SK-N-SH (cell line): ENCODE results near the gene MAGEA9. TPM values are rescaled to one million over a fixed set of nuclear protein-coding genes. Genes with fewer than 3 reads are reported as not detected.

Experiments used
- CTCF ChIA-PET: fragments of 300-600, 350-600 bp; formaldehyde crosslinking; extraction: SDS; loops from one replicate; lab custom pipeline; 2021; lab: Yijun Ruan, JAX
- POLR2A ChIA-PET: fragments of 350-600 bp; sonication (Branson Sonifier 250); formaldehyde crosslinking; extraction: SDS; loops from one replicate; lab custom pipeline; 2020; ENCODE audit warnings: antibody characterized with exemption, inconsistent platforms; lab: Yijun Ruan, JAX
- DNase-seq: peaks from one replicate; pipeline ENCODE4 v3.0.0; 2012
- H2AFZ ChIP-seq: fragments of 200-600 bp; sonication (generic); 2 replicates; pipeline ENCODE4 v1.8.1; 2016; ENCODE audit warnings: antibody characterized with exemption, mild to moderate bottlenecking, low read depth
- H3F3A ChIP-seq: fragments of 200-600 bp; sonication (generic); replicated peaks from 2 replicates; pipeline ENCODE3; 2016; ENCODE audit warnings: antibody characterized with exemption, mild to moderate bottlenecking; ENCODE audit not compliant: insufficient read depth
- H3K27ac ChIP-seq, 2 experiments: fragments of 200-500 bp in 1 of 2; fragments of 200-600 bp in 1 of 2; sonication (Bioruptor generic) in 1 of 2; sonication (generic), shearing (Covaris generic) in 1 of 2; 2 replicates each; pipeline versions ENCODE4 v1.5.1 to v1.6.1; 2014 to 2016; ENCODE audit warnings: low read depth in 2 of 2, inconsistent platforms in 1 of 2, low read length in 1 of 2, mild to moderate bottlenecking in 1 of 2, mixed read lengths in 1 of 2
- H3K27me3 ChIP-seq: fragments of 200-600 bp; sonication (generic), shearing (Covaris generic); 2 replicates; pipeline ENCODE4 v1.6.1; 2016; ENCODE audit warnings: mixed run types; ENCODE audit not compliant: insufficient read depth
- H3K36me3 ChIP-seq, 2 experiments: fragments of 200-500 bp in 1 of 2; fragments of 200-600 bp in 1 of 2; sonication (Bioruptor generic) in 1 of 2; sonication (generic) in 1 of 2; replicated peaks in 1 of 2; 2 replicates each; pipeline versions ENCODE3 to v1.5.1; 2014 to 2016; ENCODE audit warnings: low read length in 1 of 2, mild to moderate bottlenecking in 1 of 2; ENCODE audit not compliant: insufficient read depth in 2 of 2, control insufficient read depth in 1 of 2
- H3K4me1 ChIP-seq, 2 experiments: fragments of 200-500 bp in 1 of 2; fragments of 200-600 bp in 1 of 2; sonication (Bioruptor generic) in 1 of 2; sonication (generic), shearing (Covaris generic) in 1 of 2; 2 replicates each; pipeline versions ENCODE4 v1.5.1 to v1.6.1; 2014 to 2016; ENCODE audit warnings: low read depth in 1 of 2, low read length in 1 of 2, mixed run types in 1 of 2; ENCODE audit not compliant: insufficient read depth in 2 of 2, control insufficient read depth in 1 of 2
- H3K4me2 ChIP-seq: fragments of 200-600 bp; sonication (generic), shearing (Covaris generic); 2 replicates; pipeline ENCODE4 v1.6.1; 2017; ENCODE audit warnings: mixed run types
- H3K4me3 ChIP-seq, 2 experiments: fragments of 200-500 bp in 1 of 2; fragments of 200-600 bp in 1 of 2; sonication (Bioruptor generic) in 1 of 2; sonication (generic), shearing (Covaris generic) in 1 of 2; 2 replicates each; pipeline versions ENCODE4 v1.5.1 to v1.8.1; 2014 to 2016; ENCODE audit warnings: low read depth in 2 of 2, inconsistent platforms in 1 of 2, low read length in 1 of 2, mild to moderate bottlenecking in 1 of 2, mixed read lengths in 1 of 2, moderate library complexity in 1 of 2
- H3K79me2 ChIP-seq: fragments of 200-600 bp; sonication (generic); 2 replicates; pipeline ENCODE4 v1.8.1; 2017; ENCODE audit warnings: mild to moderate bottlenecking; ENCODE audit not compliant: insufficient read depth
- H3K9ac ChIP-seq: fragments of 200-600 bp; sonication (generic); 2 replicates; pipeline ENCODE4 v1.6.1; 2017; ENCODE audit warnings: mixed run types
- H3K9me2 ChIP-seq: fragments of 200-600 bp; sonication (generic); 2 replicates; pipeline ENCODE4 v1.6.1; 2017; ENCODE audit warnings: mixed run types
- H3K9me3 ChIP-seq: fragments of 200-600 bp; sonication (generic); 2 replicates; pipeline ENCODE4 v1.6.1; 2017; ENCODE audit warnings: mixed run types, mild to moderate bottlenecking, moderate library complexity
- H4K20me1 ChIP-seq: fragments of 200-600 bp; sonication (generic); 2 replicates; pipeline ENCODE4 v1.6.1; 2017; ENCODE audit warnings: mild to moderate bottlenecking, mixed run types; ENCODE audit not compliant: insufficient read depth
- ELF1 ChIP-seq: IDR thresholded peaks from 2 replicates; pipeline ENCODE4 v1.4.0; 2012
- EZH2phosphoT487 ChIP-seq: fragments of 200-600 bp; sonication (generic); IDR thresholded peaks from 2 replicates; pipeline ENCODE4 v1.6.1; 2017; ENCODE audit warnings: low read depth, mixed run types, mild to moderate bottlenecking, antibody characterized with exemption, moderate library complexity, borderline replicate concordance
- FOXJ3 ChIP-seq: sonication (generic); formaldehyde crosslinking; IDR thresholded peaks from 2 replicates; pipeline ENCODE4 v1.5.1; 2020; ENCODE audit warnings: mild to moderate bottlenecking, missing genetic modification reagents
- FOXM1 ChIP-seq: IDR thresholded peaks from 2 replicates; pipeline ENCODE4 v1.4.0; 2012; ENCODE audit warnings: low read depth, mild to moderate bottlenecking
- IRF3 ChIP-seq: fragments of 150-350 bp; IDR thresholded peaks from 2 replicates; pipeline ENCODE4 v1.6.1; 2016; ENCODE audit warnings: mild to moderate bottlenecking, low read depth, low read length
- JUND ChIP-seq: IDR thresholded peaks from 2 replicates; pipeline ENCODE4 v1.4.0; 2012
- MAX ChIP-seq: IDR thresholded peaks from 2 replicates; pipeline ENCODE4 v1.4.0; 2012; ENCODE audit warnings: low read depth
- MXI1 ChIP-seq: IDR thresholded peaks from 2 replicates; pipeline ENCODE4 v1.6.1; 2012; ENCODE audit warnings: mild to moderate bottlenecking, low read depth, low read length, improper control_type of control experiment
- NFIC ChIP-seq: IDR thresholded peaks from 2 replicates; pipeline ENCODE4 v1.4.0; 2012; ENCODE audit warnings: borderline replicate concordance
- NRF1 ChIP-seq: IDR thresholded peaks from 2 replicates; pipeline ENCODE4 v1.6.1; 2012; ENCODE audit warnings: low read depth, mild to moderate bottlenecking, low read length
- POLR2AphosphoS5 ChIP-seq: IDR thresholded peaks from 2 replicates; pipeline ENCODE4 v1.6.1; 2012; ENCODE audit warnings: low read depth, low read length
- RAD21 ChIP-seq: IDR thresholded peaks from 2 replicates; pipeline ENCODE4 v1.6.1; 2012; ENCODE audit warnings: mild to moderate bottlenecking, low read length
- RCOR1 ChIP-seq: fragments of 150-350 bp; IDR thresholded peaks from 2 replicates; pipeline ENCODE4 v1.6.1; 2017; ENCODE audit warnings: antibody characterized with exemption, low read length
- REST ChIP-seq: IDR thresholded peaks from 2 replicates; pipeline ENCODE4 v1.6.1; 2012; ENCODE audit warnings: mild to moderate bottlenecking, low read depth, low read length, moderate library complexity
- RFX5 ChIP-seq: IDR thresholded peaks from 2 replicates; pipeline ENCODE4 v1.6.1; 2012; ENCODE audit warnings: mild to moderate bottlenecking, improper control_type of control experiment, low read length
- SIN3A ChIP-seq: IDR thresholded peaks from 2 replicates; pipeline ENCODE4 v1.6.1; 2012; ENCODE audit warnings: low read depth, mild to moderate bottlenecking, low read length, moderate library complexity, borderline replicate concordance
- TAF1 ChIP-seq: IDR thresholded peaks from 2 replicates; pipeline ENCODE4 v1.6.1; 2012; ENCODE audit warnings: low read depth, mild to moderate bottlenecking, low read length, moderate library complexity, borderline replicate concordance
- TEAD4 ChIP-seq: IDR thresholded peaks from 2 replicates; pipeline ENCODE4 v1.4.0; 2012; ENCODE audit warnings: mild to moderate bottlenecking, borderline replicate concordance; ENCODE audit not compliant: insufficient read depth
- USF1 ChIP-seq: IDR thresholded peaks from 2 replicates; pipeline ENCODE4 v1.4.0; 2012; ENCODE audit warnings: low read depth, borderline replicate concordance
- USF2 ChIP-seq: fragments of 150-350 bp; IDR thresholded peaks from 2 replicates; pipeline ENCODE4 v1.6.1; 2017; ENCODE audit warnings: antibody characterized with exemption, low read length, low read depth, borderline replicate concordance
- WGBS: methylation state at CpG from one replicate; pipeline ENCODE4 v1.1.6; 2017; ENCODE audit warnings: low lambda C conversion rate; 5-methylcytosine and 5-hydroxymethylcytosine counted together
- polyA plus RNA-seq, 3 experiments: library from polyadenylated mRNA; depleted of rRNA; stranded (reverse); fragments of >200 nt; gene quantifications; 2 replicates each; pipeline ENCODE4 v1.2.3, GENCODE V29; 2012

MAGEA9 gene
- polyA plus RNA-seq, 1 of the 3 experiments (the other 2 are of a cell fraction): not detected

GRCh38 chrX:149759824-149760223 lies 21.9 kb upstream of the MAGEA9 start:
- Histone ChIP-seq H3K4me2 (no peak overlapping the region), H3K27me3 (peaks cover 27% of the 10 kb centered on the region; the same call in 1 of the 2 replicates), H3K36me3 (no peaks in the 10 kb centered on the region), H3K9ac (no peak overlapping the region), H4K20me1 (no peaks in the 10 kb centered on the region), H3K9me2 (no peaks in the 10 kb centered on the region), H2AFZ (no peak overlapping the region), H3K4me3 (no peak overlapping the region), H3K79me2 (no peaks in the 10 kb centered on the region), H3F3A (no peaks in the 10 kb centered on the region), H3K27ac (no peak overlapping the region), H3K4me1 (no peaks in the 10 kb centered on the region), H3K9me3 (no peaks in the 10 kb centered on the region)
- ChIA-PET CTCF (no interaction called here), POLR2A (no interaction called here)
- 0% methylated on average over 1 of the region's 7 CpGs for WGBS
- no peak for DNase-seq
- TF ChIP-seq ELF1 (no peak), SIN3A (no peak), POLR2AphosphoS5 (no peak), TAF1 (no peak), NFIC (no peak), TEAD4 (no peak), USF2 (no peak), RCOR1 (no peak), RFX5 (no peak), MXI1 (no peak), NRF1 (no peak), JUND (no peak), USF1 (no peak), FOXJ3 (CRISPR knock-in tag) (no peak), REST (no peak), RAD21 (no peak), FOXM1 (no peak), EZH2phosphoT487 (no peak), MAX (no peak), IRF3 (no peak)
